GM21576 (cell line): ENCODE measurements around the gene TMTC2.
"Not testable (repeated sequence)": the region's sequence is repeated elsewhere in the genome, so short reads cannot be mapped to it uniquely, and the experiment has no call there.

Source experiments
- ATAC-seq: cut with Tn5 transposase; IDR thresholded peaks from one replicate; pipeline ENCODE4 v1.9.1; 2021; ENCODE audit warnings: mild to moderate bottlenecking, moderate library complexity; ENCODE audit not compliant: unreplicated experiment

The TMTC2 gene

DNA sequence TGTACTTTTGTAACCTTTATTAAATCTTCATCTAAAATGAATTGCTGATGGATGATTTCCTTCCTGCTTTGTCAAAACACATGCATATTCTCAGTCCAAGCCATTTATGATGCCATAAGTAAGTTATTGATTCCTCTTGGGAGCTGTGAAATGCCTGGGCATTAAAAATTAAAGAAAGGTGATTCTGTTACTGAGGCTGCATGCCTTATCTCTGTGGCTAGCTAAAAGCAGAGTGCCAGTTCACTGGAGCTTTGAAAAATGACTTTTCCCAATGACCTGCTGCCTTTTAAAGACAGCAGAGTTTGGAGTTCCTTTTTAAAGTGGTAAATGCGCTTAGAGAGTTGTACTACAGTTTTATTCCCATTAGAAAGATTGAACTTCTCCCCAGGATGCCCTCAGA is 152.1 kb downstream of the TMTC2 start:
- ATAC-seq: no peak

DNA sequence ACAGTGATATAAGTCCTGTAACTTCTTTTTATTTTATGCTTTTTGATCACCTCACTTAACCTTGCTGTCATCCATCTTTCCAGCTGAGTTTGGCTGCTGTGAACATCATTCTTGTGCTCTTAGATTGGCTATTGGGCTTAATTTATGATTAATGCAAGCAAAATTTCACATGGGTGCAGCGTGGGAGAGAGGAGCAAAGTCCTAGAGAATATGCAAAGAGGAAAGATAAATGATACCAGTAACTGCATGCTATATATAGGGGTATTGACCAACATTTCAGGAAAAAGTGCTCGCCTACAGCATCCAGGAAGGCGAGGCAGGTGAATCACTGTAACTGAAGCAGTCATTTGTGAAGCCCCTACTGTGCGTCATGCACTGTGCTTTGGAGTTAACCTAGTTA is 153.1 kb downstream of the TMTC2 start:
- ATAC-seq: no peak

DNA sequence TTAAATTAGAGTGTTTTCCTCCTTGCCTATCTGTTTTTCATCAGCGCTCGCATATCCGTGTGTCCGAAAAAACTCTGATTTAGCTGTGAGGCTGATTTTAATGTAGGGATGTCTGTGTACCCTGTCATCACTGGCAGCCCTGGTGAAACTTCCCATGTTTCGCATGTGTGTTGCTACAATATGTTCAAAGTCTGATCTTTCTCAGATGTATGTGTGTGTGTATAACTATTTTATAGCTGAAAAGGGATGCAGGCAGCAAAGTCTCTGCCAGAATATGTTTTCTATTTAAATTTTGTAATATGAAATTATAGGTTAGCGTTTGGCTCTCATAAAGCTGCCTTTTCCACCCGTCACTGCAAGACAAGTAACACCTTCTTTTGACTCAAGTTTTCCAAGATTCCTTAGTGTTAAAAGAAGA is 154.8 kb downstream of the TMTC2 start:
- ATAC-seq: no peak

DNA sequence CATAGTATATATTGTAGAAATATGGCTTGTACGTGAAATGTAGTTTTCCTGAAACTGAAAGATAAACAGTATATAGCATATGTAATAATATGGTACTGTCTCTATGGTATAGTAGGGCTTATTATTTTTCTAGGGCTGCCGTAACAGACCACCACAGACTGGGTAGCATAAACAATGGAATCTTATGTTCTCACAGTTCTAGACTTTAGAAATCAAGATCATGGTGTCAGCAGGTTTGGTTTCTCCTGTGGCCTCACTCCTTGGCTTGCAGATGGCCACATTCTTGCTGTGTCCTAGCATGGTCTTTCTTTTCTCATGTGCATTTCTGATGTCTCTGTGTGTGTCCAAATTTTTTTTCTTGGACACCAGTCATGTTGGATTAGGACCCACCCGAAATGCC is 155.8 kb downstream of the TMTC2 start:
- ATAC-seq: no peak

DNA sequence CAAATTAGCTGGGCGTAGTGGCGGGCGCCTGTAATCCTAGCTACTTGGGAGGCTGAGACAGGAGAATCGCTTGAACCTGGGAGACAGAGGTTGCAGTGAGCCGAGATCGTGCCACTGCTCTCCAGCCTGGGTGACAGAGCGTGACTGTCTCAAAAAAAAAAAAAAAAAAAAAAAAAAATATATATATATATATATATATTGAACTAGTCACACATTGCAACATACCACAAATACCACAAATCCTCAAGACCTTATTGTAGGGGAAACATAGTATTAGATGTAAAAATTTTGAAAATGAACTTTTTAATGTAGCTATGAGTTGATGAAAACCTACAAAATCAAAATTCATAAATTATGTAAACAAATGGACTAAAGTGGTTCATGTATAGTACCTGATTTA is 158.4 kb downstream of the TMTC2 start:
- ATAC-seq: not testable (repeated sequence)

DNA sequence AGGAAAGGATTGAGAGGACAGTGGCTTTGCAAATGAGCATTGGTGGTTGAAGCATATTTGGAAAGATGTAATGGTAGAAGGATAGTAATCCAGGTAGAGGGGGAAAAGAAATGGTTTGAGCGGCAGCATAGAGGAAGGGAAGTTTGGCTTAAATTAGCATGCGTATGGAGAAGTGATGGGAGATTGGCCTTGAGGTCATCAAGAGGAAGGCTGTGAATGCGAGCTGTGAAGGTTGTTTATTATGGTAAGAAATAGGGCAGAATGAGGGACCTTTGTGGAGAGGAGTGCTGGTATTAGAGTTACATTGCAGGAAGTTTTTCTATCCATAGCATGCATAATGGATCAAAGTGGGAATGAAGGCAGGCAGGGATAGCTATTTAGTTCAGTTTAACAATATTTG is 162.1 kb downstream of the TMTC2 start:
- no peak for ATAC-seq

DNA sequence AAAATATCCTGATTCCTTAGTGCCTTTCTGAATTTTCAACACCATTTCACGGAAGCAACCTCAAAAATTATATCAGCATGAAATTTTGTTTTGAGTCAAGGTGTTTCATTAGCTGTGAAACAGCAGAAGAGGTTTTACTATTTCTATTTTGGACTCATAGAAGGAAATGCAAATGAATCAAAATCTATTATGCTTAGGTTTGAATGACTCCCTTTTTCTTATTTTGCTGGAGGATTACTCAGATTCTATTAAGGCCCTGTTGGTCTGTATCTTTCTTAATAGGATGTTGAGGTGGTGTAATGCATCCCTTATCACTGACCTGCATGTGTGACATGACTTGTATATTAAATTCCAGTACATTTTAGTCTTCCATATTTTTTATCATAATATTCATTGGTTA is 165.8 kb downstream of the TMTC2 start:
- ATAC-seq: no peak

DNA sequence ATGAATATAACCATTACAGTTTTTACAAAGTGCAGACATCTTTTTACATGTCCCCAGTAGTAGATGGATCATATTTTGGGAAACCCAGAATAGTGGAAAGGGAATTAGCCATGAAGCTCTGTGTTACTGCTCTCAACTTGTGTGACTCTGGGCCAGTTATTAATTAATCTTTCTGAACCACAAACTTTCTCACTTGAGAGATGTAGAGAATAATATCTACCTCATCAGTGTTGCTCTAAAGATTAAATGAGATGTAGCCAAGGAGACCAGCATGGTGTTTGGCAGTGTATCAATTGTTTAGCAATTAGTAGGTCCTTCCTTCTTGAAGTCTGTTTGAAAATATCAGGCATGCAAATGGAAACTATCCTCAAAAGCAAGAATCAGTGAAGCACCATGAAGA is 169.2 kb downstream of the TMTC2 start:
- peak; percentile 46 for ATAC-seq

DNA sequence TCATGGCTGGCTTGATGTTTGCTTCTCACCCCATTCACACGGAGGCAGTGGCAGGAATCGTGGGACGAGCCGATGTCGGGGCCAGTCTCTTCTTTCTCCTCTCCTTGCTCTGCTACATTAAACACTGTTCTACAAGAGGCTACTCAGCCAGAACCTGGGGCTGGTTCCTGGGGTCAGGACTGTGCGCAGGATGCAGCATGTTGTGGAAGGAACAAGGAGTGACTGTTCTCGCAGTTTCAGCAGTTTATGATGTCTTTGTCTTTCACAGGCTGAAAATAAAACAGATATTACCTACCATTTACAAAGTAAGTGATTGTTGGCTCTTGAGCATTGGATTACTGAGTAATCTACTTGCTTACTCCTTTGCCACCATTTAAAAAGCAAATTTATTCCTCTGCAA is 170.6 kb downstream of the TMTC2 start:
- ATAC-seq: no peak

DNA sequence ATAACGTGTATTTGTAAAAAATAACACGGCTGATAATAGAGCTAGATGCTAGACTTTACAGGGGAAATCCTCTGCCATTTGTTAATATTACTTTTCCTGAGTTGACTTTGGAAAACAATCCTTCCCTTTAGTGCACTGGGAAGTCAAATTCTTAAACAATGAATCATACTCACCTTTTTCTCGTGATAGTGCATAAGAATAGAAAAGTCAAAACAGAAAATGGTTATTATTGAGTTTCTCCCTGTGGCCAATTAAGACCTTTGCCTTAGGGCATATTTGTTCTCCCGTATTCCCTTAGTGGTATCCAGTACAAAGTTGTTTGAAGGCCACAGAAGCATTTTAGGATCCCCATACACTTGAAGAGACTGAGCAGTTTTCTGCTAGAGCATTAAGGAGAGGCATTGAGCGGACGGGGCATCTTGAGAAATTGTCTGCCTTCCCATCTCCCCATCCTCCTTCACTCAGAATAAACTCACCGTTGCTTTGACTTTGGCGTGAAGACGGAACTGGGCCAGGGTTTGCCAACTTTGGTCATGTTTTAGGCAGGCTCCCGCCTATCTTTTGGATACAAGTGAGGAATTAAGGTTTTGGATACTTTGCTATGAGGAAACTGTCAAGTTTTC is 171.3 kb downstream of the TMTC2 start:
- no peak for ATAC-seq

DNA sequence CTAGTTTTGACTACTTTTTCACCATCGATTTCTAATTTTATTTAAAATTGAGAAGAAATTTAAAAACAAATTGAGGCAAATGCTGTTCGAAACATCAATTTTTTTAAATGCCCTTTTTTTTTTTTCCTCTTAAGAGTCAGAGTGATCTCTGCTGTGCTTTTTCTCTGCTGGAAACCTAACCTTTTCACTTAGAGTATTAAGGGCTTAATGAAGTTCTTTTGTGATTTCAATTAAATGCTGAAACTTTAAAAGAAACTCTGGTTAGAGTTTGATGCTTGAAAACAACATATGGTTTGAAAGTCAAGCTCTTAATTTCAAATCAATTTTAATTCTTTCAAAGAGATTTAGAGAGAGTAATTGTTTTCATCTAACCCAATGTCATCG is 171.8 kb downstream of the TMTC2 start:
- no peak for ATAC-seq

DNA sequence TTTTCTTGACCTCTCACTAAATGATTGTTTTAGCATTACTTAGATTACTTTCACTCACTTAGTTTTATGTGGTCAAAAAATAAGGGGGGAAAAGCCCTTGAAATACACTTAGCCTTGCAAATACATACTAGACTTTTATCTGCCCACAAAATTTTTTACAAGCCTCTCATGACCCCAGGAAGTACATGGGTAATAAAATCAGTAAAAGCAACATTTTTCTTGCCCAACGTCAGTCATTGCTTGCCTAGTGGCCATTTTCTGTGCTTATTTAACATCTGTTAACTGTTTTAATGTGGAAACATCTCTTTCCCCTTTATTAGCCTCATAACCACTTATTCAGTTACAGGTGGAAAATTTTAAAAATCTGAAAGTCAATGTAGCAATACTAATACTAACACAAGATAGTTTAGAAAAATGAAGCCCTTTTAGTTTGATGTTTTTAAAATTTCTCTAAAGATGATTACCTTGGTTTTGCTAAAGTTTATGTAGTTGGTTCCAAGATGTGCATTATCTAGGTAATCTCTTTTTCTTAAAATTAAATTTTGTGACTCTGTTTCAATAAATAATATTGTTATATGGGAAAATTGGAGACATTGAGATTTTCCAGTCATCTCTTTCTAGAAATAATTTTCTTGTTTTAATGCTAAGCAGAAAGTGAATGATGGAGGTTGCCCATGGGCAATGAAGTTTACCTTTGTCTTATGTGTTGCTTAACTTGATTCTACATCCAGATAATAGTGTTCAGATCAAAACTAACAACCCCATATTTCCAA is 175.5 kb downstream of the TMTC2 start:
- ATAC-seq: no peak

DNA sequence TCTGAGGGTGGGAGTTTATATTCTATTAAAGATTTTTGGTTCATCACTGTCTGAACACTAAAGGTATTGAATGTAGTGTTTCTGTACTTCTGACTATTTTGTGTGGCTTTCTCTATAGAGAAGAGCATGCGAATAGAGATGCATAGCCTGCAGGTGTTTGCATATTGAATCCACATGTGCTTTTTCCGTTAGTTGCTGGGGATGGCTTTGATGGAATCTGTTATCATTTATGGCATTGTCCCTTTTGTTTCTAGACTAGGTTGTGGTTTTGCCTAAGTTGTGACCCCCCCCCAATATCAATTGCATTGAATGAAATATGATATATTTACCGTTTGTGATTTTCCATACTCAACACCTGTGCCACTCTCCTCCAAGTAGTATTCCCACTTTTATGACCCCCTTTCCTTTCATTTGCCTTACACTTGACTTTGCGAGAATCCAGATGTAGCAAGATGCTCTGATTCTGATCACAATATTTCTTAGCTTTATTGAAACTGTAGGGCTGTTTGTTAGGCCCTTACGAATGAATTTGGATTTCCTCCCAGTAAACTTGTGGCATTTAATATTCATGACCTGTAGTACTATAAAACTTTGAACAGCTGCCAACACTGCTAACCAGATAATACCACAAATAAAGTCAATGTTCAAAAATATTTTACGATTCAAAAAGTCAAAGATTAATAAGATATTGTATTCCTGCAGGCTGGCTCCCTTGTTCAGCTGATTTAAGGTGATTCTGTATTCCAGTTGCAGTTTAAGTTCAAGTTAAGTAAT is 176.4 kb downstream of the TMTC2 start:
- ATAC-seq: no peak

DNA sequence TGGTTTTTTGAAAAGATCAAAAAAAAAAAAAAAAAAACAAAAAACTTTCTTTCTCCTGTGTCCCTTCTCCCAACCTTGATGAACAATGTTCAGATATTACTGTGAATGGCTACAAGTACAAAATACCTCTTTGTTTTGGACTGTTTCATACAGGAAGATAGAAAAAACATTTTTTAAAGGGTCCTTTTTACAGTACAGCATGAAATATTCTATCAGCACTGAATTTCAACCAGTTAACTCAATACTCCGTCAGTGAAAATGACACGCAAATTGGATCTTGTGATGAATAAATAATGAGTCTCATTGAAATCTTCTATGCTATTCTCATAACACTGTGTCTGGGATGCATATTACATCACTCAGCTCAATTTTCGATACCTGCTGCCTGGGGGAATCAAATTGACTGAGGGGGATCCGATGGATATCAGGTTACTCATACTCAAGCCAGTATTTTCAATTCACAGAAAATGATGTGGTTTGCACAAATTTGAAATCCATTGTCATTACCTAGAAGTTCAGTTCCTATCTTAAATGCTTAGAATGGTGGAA is 179.6 kb downstream of the TMTC2 start:
- no peak for ATAC-seq

DNA sequence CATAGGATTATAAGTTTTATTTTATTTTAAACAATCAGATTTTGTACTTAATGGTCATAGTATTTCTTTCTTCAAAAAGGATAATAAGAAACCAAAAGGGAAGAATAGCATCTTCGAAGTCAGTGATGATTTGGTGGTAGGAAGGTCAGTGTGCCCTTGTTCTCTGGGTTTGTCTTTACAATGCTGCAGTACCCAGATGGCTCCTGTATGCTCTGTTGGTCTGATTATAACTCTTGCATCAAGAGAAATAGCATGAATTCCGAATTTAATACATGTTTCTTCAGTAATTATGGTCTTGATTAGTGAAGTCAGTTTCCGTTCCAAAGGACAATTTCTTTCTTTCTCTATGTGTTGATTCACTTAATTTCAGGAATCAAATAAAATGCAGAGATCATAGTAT is 180.2 kb downstream of the TMTC2 start:
- no peak for ATAC-seq

DNA sequence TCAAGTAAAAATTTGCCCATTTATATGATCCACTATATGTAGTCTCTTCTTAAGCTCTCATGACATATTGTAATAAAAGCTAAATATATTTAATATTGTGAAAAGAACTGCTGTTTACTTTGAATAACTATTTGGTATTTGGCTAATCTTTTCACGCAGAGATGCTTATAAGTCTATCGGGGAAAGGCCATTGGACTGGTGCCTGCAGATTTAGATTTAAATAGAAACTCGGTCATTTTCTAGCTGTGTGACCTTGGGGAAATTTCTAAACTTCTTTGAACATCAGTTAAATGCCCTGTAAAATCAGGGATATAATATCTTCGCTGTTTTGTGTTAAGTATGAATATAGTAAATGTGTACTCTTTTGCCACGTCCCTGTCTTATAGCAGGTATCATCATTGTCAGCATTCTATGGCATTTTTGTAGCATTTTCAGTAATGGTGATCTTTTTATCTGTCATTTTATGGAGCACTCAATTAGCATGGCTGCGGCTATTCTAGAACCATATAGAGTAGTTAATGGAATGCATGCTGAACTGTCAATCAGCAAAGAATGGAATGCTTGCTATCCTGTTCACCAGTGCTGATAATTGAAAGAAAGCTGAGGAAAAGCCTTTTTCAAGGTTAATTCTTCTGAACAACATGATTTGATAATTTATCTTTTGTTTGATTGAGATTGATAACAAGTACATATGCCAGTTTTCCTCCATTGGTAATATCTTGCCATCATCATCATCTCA is 181.2 kb downstream of the TMTC2 start:
- ATAC-seq: no peak

DNA sequence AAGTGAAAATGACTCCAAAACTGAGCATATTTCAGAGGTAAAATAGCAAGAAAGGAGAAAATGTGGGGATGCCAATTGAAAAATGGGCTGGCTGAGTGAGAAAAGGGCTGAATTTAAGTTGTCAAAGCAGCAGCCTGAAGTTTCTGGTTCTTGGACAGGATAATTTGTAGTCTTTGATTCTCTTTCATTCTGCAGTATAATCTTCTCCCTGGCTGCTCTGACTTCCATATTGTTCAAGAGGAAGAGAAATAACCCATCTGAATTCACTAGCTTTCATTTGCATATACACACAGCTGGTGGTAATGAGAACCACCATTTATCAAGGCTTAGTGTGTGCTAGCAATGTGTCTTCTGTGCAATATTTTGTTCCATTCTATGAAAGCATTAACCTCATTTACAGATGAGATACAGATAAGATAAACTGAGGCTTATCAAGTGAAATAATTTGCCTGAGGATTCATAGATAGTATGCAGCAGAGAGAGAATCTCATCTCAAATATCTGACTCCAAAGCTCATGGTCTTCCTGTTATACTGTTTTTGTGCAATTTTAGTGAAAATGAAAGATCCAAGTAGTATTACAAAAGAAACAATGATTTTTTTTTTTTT is 184.2 kb downstream of the TMTC2 start:
- no peak for ATAC-seq

DNA sequence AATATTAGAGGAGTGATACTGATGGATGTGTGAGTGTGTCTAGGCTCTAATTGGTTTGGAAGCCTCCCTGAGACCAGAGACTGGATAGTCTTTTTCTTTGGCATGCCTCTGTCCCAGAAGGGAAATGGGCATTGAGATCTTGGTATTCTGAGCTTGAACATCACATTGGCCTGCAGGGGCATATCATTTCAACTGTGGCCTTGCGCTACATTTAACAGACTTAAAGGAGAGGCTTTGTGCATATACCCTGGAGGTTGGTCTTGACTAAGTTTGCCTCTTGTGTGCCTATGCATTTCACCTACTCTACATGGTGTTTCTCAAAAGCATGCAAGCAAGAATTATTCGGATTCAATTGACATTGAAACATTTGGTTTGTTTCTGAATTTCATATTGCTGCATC is 185.4 kb downstream of the TMTC2 start:
- ATAC-seq: no peak

DNA sequence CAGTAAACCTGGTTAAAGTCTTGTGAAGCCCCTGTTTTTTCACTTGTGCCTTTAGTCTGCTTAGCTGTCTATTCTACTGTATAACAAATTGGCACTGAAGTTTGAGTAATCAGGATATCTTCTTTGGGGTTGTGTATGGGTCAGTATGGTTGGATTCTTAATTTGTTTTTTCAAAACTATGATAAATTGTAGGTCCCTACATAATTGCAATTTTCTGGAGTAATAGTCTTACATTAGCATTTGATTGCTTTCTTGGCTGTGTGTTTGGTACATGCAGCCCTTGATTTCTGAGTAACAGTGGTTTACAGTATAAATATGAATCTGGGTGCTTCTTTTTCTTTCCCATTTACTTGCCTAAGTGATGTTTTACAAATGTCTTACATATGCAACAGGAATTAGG is 186.6 kb downstream of the TMTC2 start:
- no peak for ATAC-seq

DNA sequence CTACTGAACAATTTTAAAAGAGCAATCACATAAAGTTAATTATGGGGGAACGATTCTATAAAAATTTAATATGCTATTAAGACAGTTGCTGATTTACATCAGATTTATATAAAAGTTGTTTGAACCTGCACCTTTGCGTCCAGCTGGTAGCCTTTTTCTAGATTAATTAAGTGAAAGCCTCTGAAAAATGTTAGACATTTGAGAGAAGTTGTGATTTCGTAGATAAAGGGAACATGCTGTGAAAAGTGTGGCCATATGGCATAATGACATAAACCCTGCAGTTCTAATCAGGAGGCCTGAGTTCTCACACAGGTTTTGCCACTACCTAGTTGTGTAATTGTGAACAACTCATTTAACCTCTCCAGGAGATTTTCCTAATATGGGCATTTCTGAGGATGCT is 187.2 kb downstream of the TMTC2 start:
- ATAC-seq: no peak

DNA sequence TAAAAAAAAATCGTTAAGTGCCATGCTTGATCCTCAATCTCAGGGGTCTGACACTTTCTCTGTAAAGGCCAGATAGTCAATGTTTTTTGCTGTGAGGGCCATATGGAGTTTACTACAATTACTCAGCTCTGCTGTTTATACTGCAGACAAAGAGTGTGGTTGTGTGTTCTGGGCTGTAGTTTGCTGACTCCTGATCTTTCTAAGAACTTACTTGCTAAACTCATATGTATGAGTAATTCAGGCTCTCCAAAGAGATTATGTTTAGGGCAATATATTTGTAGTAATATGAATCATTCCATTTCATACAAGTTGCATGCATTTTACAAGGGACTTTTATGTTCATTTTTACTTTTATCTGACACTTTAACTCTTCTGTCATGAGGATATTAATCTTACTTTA is 188.2 kb downstream of the TMTC2 start:
- ATAC-seq: no peak
